SK-N-SH treated with all-trans-retinoic acid at 6 μM for 48 hours (cell line): ENCODE data around the gene WNT3.

ENCODE experiments used
- ATAC-seq: fragments of 200-7000 bp; cut with Tn5 transposase; 3 replicates; pipeline ENCODE4 v1.9.1; 2020; ENCODE audit warnings: mild to moderate bottlenecking, moderate library complexity
- ARNTL ChIP-seq: fragments of 450-650 bp; formaldehyde crosslinking; IDR thresholded peaks from 2 replicates; pipeline ENCODE4 v1.5.0; 2020; ENCODE audit warnings: low read depth, mild to moderate bottlenecking, moderate library complexity, borderline replicate concordance
- BACH2 ChIP-seq: fragments of 250-450 bp; sonication (Bioruptor Pico); IDR thresholded peaks from 2 replicates; pipeline ENCODE4 v1.9.0; 2021; ENCODE audit warnings: mild to moderate bottlenecking, borderline replicate concordance
- CSDC2 ChIP-seq: fragments of 250-450 bp; sonication (Bioruptor Pico); IDR thresholded peaks from 2 replicates; pipeline ENCODE4 v1.5.0; 2020; ENCODE audit warnings: mild to moderate bottlenecking, moderate library complexity
- ESRRG ChIP-seq: fragments of 250-450 bp; sonication (Bioruptor Pico); IDR thresholded peaks from 2 replicates; pipeline ENCODE4 v1.6.1; 2021; ENCODE audit warnings: mild to moderate bottlenecking
- GLIS3 ChIP-seq: fragments of 250-450 bp; sonication (Bioruptor Pico); IDR thresholded peaks from 2 replicates; pipeline ENCODE4 v1.5.0; 2020; ENCODE audit warnings: mild to moderate bottlenecking, moderate library complexity
- ISL1 ChIP-seq: fragments of 250-450 bp; sonication (Bioruptor Pico); IDR thresholded peaks from 2 replicates; pipeline ENCODE4 v2.1.2; 2022; ENCODE audit warnings: mild to moderate bottlenecking, moderate library complexity
- OSR1 ChIP-seq: fragments of 250-450 bp; sonication (Bioruptor Pico); IDR thresholded peaks from 2 replicates; pipeline ENCODE4 v1.8.0; 2022; ENCODE audit warnings: moderate library complexity, mild to moderate bottlenecking, inconsistent platforms
- PPARA ChIP-seq: fragments of 250-450 bp; sonication (Bioruptor Pico); IDR thresholded peaks from 2 replicates; pipeline ENCODE4 v1.5.0; 2020; ENCODE audit warnings: mild to moderate bottlenecking, borderline replicate concordance
- RARB ChIP-seq: fragments of 250-450 bp; sonication (Bioruptor Pico); IDR thresholded peaks from 2 replicates; pipeline ENCODE4 v1.8.0; 2021; ENCODE audit warnings: mild to moderate bottlenecking, moderate library complexity
- SNAI2 ChIP-seq: fragments of 250-450 bp; sonication (Bioruptor Pico); IDR thresholded peaks from 2 replicates; pipeline ENCODE4 v1.5.0; 2020; ENCODE audit warnings: mild to moderate bottlenecking, moderate library complexity
- TCF4 ChIP-seq: fragments of 250-450 bp; sonication (Bioruptor Pico); IDR thresholded peaks from 2 replicates; pipeline ENCODE4 v1.8.0; 2021; ENCODE audit warnings: mild to moderate bottlenecking, moderate library complexity, borderline replicate concordance
- TOX ChIP-seq: fragments of 250-450 bp; sonication (Bioruptor Pico); IDR thresholded peaks from 2 replicates; pipeline ENCODE4 v1.8.0; 2021; ENCODE audit warnings: mild to moderate bottlenecking, moderate library complexity, borderline replicate concordance
- ZC3H10 ChIP-seq: fragments of 250-450 bp; sonication (Bioruptor Pico); IDR thresholded peaks from 2 replicates; pipeline ENCODE4 v1.5.1; 2021; ENCODE audit warnings: mild to moderate bottlenecking, moderate library complexity
- ZFP3 ChIP-seq: fragments of 250-450 bp; sonication (Bioruptor Pico); IDR thresholded peaks from 2 replicates; pipeline ENCODE4 v1.5.0; 2020; ENCODE audit warnings: mild to moderate bottlenecking, moderate library complexity
- ZFP30 ChIP-seq: fragments of 450-650 bp; formaldehyde crosslinking; IDR thresholded peaks from 2 replicates; pipeline ENCODE4 v1.5.0; 2022; ENCODE audit warnings: mild to moderate bottlenecking, moderate library complexity
- ZNF565 ChIP-seq: fragments of 450-650 bp; formaldehyde crosslinking; conservative IDR thresholded peaks from 2 replicates; pipeline ENCODE4 v1.5.0; 2020; ENCODE audit warnings: low read depth, mild to moderate bottlenecking, moderate library complexity
- ZNF70 ChIP-seq: fragments of 450-650 bp; formaldehyde crosslinking; IDR thresholded peaks from 2 replicates; pipeline ENCODE4 v1.5.0; 2020; ENCODE audit warnings: mild to moderate bottlenecking, moderate library complexity
- ZNF8 ChIP-seq: fragments of 450-650 bp; formaldehyde crosslinking; IDR thresholded peaks from 2 replicates; pipeline ENCODE4 v1.5.0; 2020; ENCODE audit warnings: mild to moderate bottlenecking, moderate library complexity
- TF ChIP-seq, protein P1 (sequence below): fragments of 250-450 bp; sonication (Bioruptor Pico); IDR thresholded peaks from 2 replicates; pipeline ENCODE4 v1.5.1; 2020; ENCODE audit warnings: low read depth, mild to moderate bottlenecking, moderate library complexity
- TF ChIP-seq, protein P2 (sequence below): fragments of 250-450 bp; sonication (Bioruptor Pico); IDR thresholded peaks from 2 replicates; pipeline ENCODE4 v1.8.0; 2020; ENCODE audit warnings: mild to moderate bottlenecking, moderate library complexity, borderline replicate concordance
- TF ChIP-seq, protein P3 (sequence below): fragments of 250-450 bp; sonication (Bioruptor Pico); IDR thresholded peaks from 2 replicates; pipeline ENCODE4 v1.8.0; 2021; ENCODE audit warnings: low read depth, mild to moderate bottlenecking, moderate library complexity, borderline replicate concordance
- TF ChIP-seq, protein P4 (sequence below): fragments of 250-450 bp; sonication (Bioruptor Pico); IDR thresholded peaks from 2 replicates; pipeline ENCODE4 v1.5.1; 2021; ENCODE audit warnings: mild to moderate bottlenecking, moderate library complexity

Gene WNT3

DNA sequence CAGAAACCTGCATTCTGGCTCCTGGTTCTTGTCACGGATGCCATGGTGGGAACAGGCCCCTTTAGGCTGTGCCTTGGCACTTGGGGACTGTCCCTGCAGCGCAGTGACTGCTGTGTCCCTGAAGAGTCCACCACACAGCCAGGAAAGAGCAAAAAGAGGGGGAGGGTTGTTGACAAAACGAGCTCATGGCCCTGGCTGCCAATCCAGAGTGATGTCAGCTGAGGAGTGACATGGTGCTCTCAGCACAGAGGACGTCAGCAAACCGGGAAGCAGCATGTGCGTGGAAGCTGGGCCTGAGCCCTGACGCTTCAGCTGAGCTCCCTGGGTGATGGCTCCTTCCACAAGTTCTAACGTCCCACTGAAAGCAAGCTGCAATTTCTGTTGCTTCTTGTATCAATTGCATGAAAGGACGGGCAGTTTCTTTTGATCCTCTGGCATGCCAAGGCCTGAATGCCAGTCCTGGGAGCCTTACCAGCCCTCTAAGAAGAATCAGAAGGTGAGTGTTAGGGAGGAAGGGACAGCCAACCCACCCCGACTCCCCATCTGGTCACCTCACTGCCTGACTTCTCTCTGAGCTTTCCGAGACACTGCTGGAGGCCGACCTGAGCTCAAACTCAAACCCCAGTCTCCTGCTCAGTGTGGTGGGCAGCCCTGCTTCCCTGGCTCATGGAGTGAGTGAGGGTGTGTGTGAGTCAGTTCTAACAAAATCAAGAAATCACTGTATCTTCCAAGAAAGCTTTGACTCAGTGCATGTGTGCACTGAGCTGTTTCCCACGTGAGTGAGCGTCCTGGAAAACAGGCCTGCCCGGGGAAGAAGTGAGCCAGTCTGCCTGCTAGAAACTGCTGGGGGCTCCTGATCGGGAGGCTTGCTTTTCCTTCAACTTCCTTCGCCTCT, 14.7 kb upstream of the WNT3 start:
- peak; percentile 77 for ATAC-seq
- no peak for TF ChIP-seq CSDC2 (CRISPR knock-in tag)

DNA sequence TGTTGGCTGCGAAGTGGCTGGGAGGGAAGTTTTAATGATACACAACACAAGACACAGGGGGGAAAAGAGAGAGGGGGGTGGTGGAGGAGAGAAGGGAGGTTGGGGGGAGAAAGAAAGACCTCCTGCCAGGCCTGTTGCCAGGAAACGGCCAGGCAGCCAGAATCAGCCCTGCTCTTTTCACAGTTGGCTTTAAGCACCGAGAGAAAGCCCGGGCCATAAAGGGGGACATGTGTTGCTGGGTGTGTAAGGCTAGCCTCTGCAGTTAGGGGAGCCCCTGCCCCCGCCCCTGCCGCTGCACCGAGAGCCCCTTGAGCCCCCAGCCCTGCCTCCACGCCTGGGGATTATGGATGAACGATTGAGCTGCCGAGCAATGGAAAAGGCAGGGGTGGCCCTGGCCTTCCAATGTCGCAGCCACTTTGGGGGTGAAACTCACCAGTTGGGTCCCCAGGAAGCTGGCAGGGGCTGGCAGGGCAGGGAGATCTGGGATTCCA, 13.9 kb upstream of the WNT3 start:
- ATAC-seq = no peak
- TF ChIP-seq TOX (CRISPR knock-in tag) (no peak), ARNTL (CRISPR knock-in tag) (no peak), ZNF8 (CRISPR knock-in tag) (no peak), ZFP30 (CRISPR knock-in tag) (no peak)
- TF ChIP-seq, all 23 proteins: peak for 0

DNA sequence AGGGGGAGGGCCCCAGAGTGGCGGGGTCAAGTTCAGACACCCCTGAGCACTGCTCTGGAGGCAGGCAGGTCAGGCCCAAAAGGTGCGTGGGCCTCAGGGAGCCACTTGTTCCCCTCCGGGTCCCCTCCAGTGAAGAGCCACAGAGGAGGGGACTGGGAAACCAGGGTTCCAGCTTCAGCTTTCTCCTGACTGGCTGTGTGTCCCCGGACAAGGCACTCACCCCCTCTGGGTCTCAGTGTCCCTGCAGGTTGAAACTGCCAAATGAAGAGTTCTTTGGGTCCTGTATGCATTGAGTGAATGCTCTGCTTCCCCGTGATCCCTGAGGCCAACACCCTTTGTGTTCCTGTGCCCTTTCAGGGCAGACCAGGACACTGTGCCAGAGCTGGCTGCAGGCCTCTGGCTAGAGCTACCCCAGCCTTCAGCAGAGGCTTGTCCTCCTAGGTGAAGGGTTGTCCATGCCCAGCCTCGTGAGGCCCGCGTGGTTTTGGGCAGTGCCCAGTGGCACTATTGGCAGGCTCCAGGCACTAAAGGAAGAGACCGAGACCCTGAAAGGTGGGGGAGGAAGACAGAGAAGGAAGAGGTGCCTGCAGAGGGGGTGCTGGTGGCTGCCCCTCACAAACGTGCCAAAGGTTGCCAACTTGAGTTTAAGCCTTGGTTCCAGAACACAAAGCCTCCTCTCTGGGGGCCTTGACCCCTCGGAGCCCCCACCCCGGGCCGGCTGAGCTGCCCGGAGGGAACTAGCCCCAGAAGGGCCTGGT, 13.3 kb upstream of the WNT3 start:
- no peak for ATAC-seq
- TF ChIP-seq GLIS3 (no peak), PPARA (no peak), ESRRG (no peak), ZNF70 (CRISPR knock-in tag) (no peak), OSR1 (CRISPR knock-in tag) (no peak), ZNF565 (CRISPR knock-in tag) (no peak), CSDC2 (CRISPR knock-in tag) (no peak), ZFP30 (CRISPR knock-in tag) (no peak), ARNTL (CRISPR knock-in tag) (no peak), ISL1 (CRISPR knock-in tag) (no peak), BACH2 (CRISPR knock-in tag) (no peak), ZC3H10 (CRISPR knock-in tag) (no peak), RARB (no peak), ZFP3 (CRISPR knock-in tag) (no peak), ZNF8 (CRISPR knock-in tag) (no peak)
- TF ChIP-seq, protein P1, sequence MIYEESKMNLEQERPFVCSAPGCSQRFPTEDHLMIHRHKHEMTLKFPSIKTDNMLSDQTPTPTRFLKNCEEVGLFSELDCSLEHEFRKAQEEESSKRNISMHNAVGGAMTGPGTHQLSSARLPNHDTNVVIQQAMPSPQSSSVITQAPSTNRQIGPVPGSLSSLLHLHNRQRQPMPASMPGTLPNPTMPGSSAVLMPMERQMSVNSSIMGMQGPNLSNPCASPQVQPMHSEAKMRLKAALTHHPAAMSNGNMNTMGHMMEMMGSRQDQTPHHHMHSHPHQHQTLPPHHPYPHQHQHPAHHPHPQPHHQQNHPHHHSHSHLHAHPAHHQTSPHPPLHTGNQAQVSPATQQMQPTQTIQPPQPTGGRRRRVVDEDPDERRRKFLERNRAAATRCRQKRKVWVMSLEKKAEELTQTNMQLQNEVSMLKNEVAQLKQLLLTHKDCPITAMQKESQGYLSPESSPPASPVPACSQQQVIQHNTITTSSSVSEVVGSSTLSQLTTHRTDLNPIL (CRISPR knock-in tag) = no peak
- TF ChIP-seq, protein P2, sequence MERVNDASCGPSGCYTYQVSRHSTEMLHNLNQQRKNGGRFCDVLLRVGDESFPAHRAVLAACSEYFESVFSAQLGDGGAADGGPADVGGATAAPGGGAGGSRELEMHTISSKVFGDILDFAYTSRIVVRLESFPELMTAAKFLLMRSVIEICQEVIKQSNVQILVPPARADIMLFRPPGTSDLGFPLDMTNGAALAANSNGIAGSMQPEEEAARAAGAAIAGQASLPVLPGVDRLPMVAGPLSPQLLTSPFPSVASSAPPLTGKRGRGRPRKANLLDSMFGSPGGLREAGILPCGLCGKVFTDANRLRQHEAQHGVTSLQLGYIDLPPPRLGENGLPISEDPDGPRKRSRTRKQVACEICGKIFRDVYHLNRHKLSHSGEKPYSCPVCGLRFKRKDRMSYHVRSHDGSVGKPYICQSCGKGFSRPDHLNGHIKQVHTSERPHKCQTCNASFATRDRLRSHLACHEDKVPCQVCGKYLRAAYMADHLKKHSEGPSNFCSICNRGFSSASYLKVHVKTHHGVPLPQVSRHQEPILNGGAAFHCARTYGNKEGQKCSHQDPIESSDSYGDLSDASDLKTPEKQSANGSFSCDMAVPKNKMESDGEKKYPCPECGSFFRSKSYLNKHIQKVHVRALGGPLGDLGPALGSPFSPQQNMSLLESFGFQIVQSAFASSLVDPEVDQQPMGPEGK (CRISPR knock-in tag) = no peak
- TF ChIP-seq, protein P3, sequence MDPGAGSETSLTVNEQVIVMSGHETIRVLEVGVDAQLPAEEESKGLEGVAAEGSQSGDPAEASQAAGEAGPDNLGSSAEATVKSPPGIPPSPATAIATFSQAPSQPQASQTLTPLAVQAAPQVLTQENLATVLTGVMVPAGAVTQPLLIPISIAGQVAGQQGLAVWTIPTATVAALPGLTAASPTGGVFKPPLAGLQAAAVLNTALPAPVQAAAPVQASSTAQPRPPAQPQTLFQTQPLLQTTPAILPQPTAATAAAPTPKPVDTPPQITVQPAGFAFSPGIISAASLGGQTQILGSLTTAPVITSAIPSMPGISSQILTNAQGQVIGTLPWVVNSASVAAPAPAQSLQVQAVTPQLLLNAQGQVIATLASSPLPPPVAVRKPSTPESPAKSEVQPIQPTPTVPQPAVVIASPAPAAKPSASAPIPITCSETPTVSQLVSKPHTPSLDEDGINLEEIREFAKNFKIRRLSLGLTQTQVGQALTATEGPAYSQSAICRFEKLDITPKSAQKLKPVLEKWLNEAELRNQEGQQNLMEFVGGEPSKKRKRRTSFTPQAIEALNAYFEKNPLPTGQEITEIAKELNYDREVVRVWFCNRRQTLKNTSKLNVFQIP (CRISPR knock-in tag) = no peak
- TF ChIP-seq, protein P4, sequence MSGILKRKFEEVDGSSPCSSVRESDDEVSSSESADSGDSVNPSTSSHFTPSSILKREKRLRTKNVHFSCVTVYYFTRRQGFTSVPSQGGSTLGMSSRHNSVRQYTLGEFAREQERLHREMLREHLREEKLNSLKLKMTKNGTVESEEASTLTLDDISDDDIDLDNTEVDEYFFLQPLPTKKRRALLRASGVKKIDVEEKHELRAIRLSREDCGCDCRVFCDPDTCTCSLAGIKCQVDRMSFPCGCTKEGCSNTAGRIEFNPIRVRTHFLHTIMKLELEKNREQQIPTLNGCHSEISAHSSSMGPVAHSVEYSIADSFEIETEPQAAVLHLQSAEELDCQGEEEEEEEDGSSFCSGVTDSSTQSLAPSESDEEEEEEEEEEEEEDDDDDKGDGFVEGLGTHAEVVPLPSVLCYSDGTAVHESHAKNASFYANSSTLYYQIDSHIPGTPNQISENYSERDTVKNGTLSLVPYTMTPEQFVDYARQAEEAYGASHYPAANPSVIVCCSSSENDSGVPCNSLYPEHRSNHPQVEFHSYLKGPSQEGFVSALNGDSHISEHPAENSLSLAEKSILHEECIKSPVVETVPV (CRISPR knock-in tag) = no peak

DNA sequence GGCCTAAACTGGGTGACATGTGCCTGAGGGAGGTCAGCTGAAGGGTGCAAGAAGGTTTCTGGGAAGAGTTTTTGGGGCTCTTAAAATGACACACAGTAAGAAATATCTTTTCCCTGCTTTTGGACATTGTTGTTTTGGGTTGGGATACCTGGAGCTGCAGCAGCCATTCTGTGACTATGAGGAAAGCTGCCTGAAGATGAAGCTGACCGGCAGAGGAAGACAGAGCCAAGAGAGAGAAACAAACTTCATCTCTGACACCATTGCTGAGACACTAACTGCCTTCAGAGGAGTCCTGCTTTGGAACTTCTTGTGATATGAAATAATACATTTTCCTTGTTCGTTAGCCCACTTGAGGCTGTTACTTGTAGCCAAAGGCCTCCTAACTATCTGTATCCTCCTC, 8.8 kb upstream of the WNT3 start:
- ATAC-seq = no peak
- TF ChIP-seq ARNTL (CRISPR knock-in tag) (no peak), BACH2 (CRISPR knock-in tag) (no peak), CSDC2 (CRISPR knock-in tag) (no peak), TCF4 (no peak), SNAI2 (CRISPR knock-in tag) (no peak), PPARA (no peak), OSR1 (CRISPR knock-in tag) (no peak), ESRRG (no peak), ZFP30 (CRISPR knock-in tag) (no peak)
- TF ChIP-seq, protein P4 (CRISPR knock-in tag) = no peak
- TF ChIP-seq, all 23 proteins: peak for 0
